GM12878 (cell line): ENCODE results near the gene GRK5. TPM values are rescaled to one million over a fixed set of nuclear protein-coding genes. Genes with fewer than 3 reads are reported as not detected.

Experiments
- ATAC-seq: fragments of 200-7000 bp; cut with Tn5 transposase; 3 replicates; pipeline ENCODE4 v1.9.1; 2020; ENCODE audit warnings: mild to moderate bottlenecking, moderate library complexity
- BruUV-seq: library from RNA; stranded (reverse); fragments of 400-500 nt; replicated peaks from 2 replicates; lab custom pipeline; 2021; lab: Mats Ljungman, UMichigan
- CTCF ChIA-PET: fragments of 300-600 bp; sonication (Branson Sonifier 250); formaldehyde crosslinking; extraction: SDS; loops from one replicate; lab custom pipeline; 2021; ENCODE audit warnings: inconsistent platforms; lab: Yijun Ruan, JAX
- POLR2A ChIA-PET: fragments of 350-600 bp; formaldehyde crosslinking; extraction: SDS; loops from one replicate; lab custom pipeline; 2021; ENCODE audit warnings: inconsistent platforms; lab: Charles Lee
- RAD21 ChIA-PET: fragments of 300-600 bp; sonication (Branson Sonifier 250); formaldehyde crosslinking; loops from one replicate; lab custom pipeline; 2023; ENCODE audit warnings: antibody characterized with exemption; ENCODE audit not compliant: unreplicated experiment; lab: Charles Lee
- SMC1A ChIA-PET: fragments of 300-600 bp; sonication (Branson Sonifier 250); formaldehyde crosslinking; loops from one replicate; lab custom pipeline; 2023; ENCODE audit not compliant: unreplicated experiment, uncharacterized antibody; lab: Charles Lee
- DNase-seq: peaks from one replicate; pipeline ENCODE4 v3.0.0-alpha.2; 2011; ENCODE audit warnings: low read depth, low spot score
- FAIRE-seq: peaks from 3 replicates; lab custom pipeline; 2011; peaks lifted over from hg19 to GRCh38; lab: Jason Lieb, UNC
- H2AFZ ChIP-seq: 2 replicates; pipeline ENCODE4 v1.6.0; 2011; ENCODE audit warnings: low read depth, low read length, control low read depth; ENCODE audit not compliant: control insufficient read depth
- H3K27ac ChIP-seq: 2 replicates; pipeline ENCODE4 v1.5.1; 2011; ENCODE audit warnings: control low read depth; ENCODE audit not compliant: control insufficient read depth, insufficient read depth
- H3K27me3 ChIP-seq, 2 experiments: replicated peaks in 1 of 2; 2 replicates each; pipeline versions ENCODE4 v1.6.0 to v1.6.1; 2011; ENCODE audit warnings: low read length in 1 of 2; ENCODE audit not compliant: control insufficient read depth in 2 of 2, insufficient read depth in 2 of 2
- H3K36me3 ChIP-seq, 2 experiments: 2 replicates each; pipeline ENCODE4 v1.5.1; 2011; ENCODE audit warnings: low read length in 1 of 2; ENCODE audit not compliant: control insufficient read depth in 2 of 2, insufficient read depth in 2 of 2
- H3K4me1 ChIP-seq: 2 replicates; pipeline ENCODE4 v1.6.1; 2011; ENCODE audit warnings: mild to moderate bottlenecking, low read length, moderate library complexity, mixed read lengths; ENCODE audit not compliant: control insufficient read depth, insufficient read depth
- H3K4me2 ChIP-seq: 2 replicates; pipeline ENCODE4 v1.6.0; 2011; ENCODE audit warnings: control low read depth; ENCODE audit not compliant: control insufficient read depth, insufficient read depth
- H3K4me3 ChIP-seq: fragments of 200-600 bp; sonication (generic); 2 replicates; pipeline ENCODE4 v1.5.1; 2016
- H3K79me2 ChIP-seq: 2 replicates; pipeline ENCODE4 v1.6.0; 2011; ENCODE audit warnings: low read length; ENCODE audit not compliant: control insufficient read depth, insufficient read depth
- H3K9ac ChIP-seq: 2 replicates; pipeline ENCODE4 v1.8.0; 2011; ENCODE audit warnings: low read length, control low read depth, mixed read lengths; ENCODE audit not compliant: control insufficient read depth, insufficient read depth
- H3K9me3 ChIP-seq: replicated peaks from 3 replicates; pipeline ENCODE4 v1.5.1; 2011; ENCODE audit warnings: mild to moderate bottlenecking, low read length; ENCODE audit not compliant: control insufficient read depth, insufficient read depth
- H4K20me1 ChIP-seq: 2 replicates; pipeline ENCODE4 v1.6.0; 2011; ENCODE audit not compliant: control insufficient read depth, insufficient read depth
- ATF2 ChIP-seq: IDR thresholded peaks from 2 replicates; pipeline ENCODE4 v1.6.1; 2012; ENCODE audit warnings: low read length, inconsistent platforms
- CHD4 ChIP-seq: fragments of 200-600 bp; sonication (generic); IDR thresholded peaks from 2 replicates; pipeline ENCODE4 v1.6.1; 2016; ENCODE audit warnings: mild to moderate bottlenecking
- CREB1 ChIP-seq: IDR thresholded peaks from 2 replicates; pipeline ENCODE4 v1.6.1; 2012; ENCODE audit warnings: low read depth, mild to moderate bottlenecking, inconsistent platforms
- EED ChIP-seq: sonication (generic); IDR thresholded peaks from 2 replicates; pipeline ENCODE4 v1.6.1; 2016; ENCODE audit warnings: antibody characterized with exemption, low read depth
- EP300 ChIP-seq, 2 experiments: fragments of 150-350 bp in 1 of 2; IDR thresholded peaks; 2 replicates each; pipeline ENCODE4 v1.6.1; 2011 to 2012; ENCODE audit warnings: low read depth in 2 of 2, low read length in 2 of 2, borderline replicate concordance in 1 of 2, improper control_type of control experiment in 1 of 2, inconsistent platforms in 1 of 2; ENCODE audit not compliant: control insufficient read depth in 1 of 2
- ETV6 ChIP-seq, 2 experiments: fragments of 450-650 bp in 1 of 2; IDR thresholded peaks in 1 of 2; conservative IDR thresholded peaks in 1 of 2; 2 replicates each; pipeline ENCODE4 v1.6.1; 2014; ENCODE audit warnings: antibody characterized with exemption in 1 of 2, borderline replicate concordance in 1 of 2, low read depth in 1 of 2, mild to moderate bottlenecking in 1 of 2, moderate library complexity in 1 of 2
- MEF2A ChIP-seq: IDR thresholded peaks from 2 replicates; pipeline ENCODE4 v1.6.1; 2011; ENCODE audit warnings: low read depth, mild to moderate bottlenecking, low read length, moderate library complexity; ENCODE audit not compliant: insufficient read depth
- MXI1 ChIP-seq: fragments of 150-350 bp; IDR thresholded peaks from 2 replicates; pipeline ENCODE4 v1.6.1; 2011; ENCODE audit warnings: low read depth, mild to moderate bottlenecking, inconsistent platforms, low read length, improper control_type of control experiment
- NFYA ChIP-seq: IDR thresholded peaks from 2 replicates; pipeline ENCODE4 v1.6.1; 2011; ENCODE audit warnings: low read depth, mild to moderate bottlenecking, low read length, improper control_type of control experiment, borderline replicate concordance
- SIN3A ChIP-seq: IDR thresholded peaks from 2 replicates; pipeline ENCODE4 v1.6.1; 2012; ENCODE audit warnings: low read depth, low read length, improper control_type of control experiment
- SMC3 ChIP-seq: IDR thresholded peaks from 2 replicates; pipeline ENCODE4 v1.6.1; 2011; ENCODE audit warnings: low read length, improper control_type of control experiment, borderline replicate concordance
- ZNF24 ChIP-seq: fragments of 450-650 bp; IDR thresholded peaks from 2 replicates; pipeline ENCODE4 v1.6.1; 2017; ENCODE audit warnings: antibody characterized with exemption, mild to moderate bottlenecking
- WGBS: methylation state at CpG from one replicate; pipeline ENCODE4 v1.1.6; 2016; ENCODE audit warnings: low lambda C conversion rate; ENCODE audit not compliant: insufficient replicate concordance, insufficient coverage; ENCODE audit errors: missing lambda C conversion rate; 5-methylcytosine and 5-hydroxymethylcytosine counted together
- in situ Hi-C: fragments of 300-500 bp; cut with MboI; formaldehyde crosslinking; loops from 9 replicates; pipeline ENCODE4 v1.14.3; 2018; ENCODE audit warnings: mixed read lengths
- intact Hi-C: fragments of 100-400 bp; cut with micrococcal nuclease; formaldehyde crosslinking; loops from one replicate; pipeline ENCODE4 v1.14.2; 2022; ENCODE audit not compliant: unreplicated experiment
- polyA plus RNA-seq, 11 experiments: library from polyadenylated mRNA; depleted of rRNA in 4 of 11; unstranded in 6 of 11; stranded (reverse) in 5 of 11; fragments of >200 nt; fragmentation: Nextera tagmentation in 4 of 11; fragmentation: Illumina TruSeq in 1 of 11; extraction: Ambion mirVana in 4 of 11; extraction: Trizol in 1 of 11; gene quantifications; 1 replicate in 1 of 11; 2 replicates in 10 of 11; pipeline versions ENCODE4 v1.2.1 to v1.2.3, GENCODE V29; 2011 to 2016; ENCODE audit warnings: inconsistent platforms in 2 of 11, missing spikeins in 2 of 11, low read depth in 1 of 11
- total RNA-seq, 4 experiments: library from RNA; depleted of rRNA in 3 of 4; stranded (reverse); fragments of >200 nt in 3 of 4; fragmentation: Illumina TruSeq in 1 of 4; extraction: Trizol in 1 of 4; gene quantifications; 2 replicates each; pipeline versions ENCODE4 v1.2.1 to v1.2.3, GENCODE V29; 2013 to 2021
- TF ChIP-seq, protein P1 (sequence below): IDR thresholded peaks from 2 replicates; pipeline ENCODE4 v1.6.1; 2012; ENCODE audit warnings: improper control_type of control experiment, low read depth, low read length; ENCODE audit not compliant: insufficient replicate concordance

Gene GRK5
- total and polyA plus RNA-seq, 10 of the 15 experiments (the other 5 are each of a cell fraction or from before 2014, with no cell fraction given): 0.11 to 22.1 (median 10.0) TPM

GRCh38 chr10:119278126-119278709 lies 70.8 kb downstream of the GRK5 start:
- H4K20me1 ChIP-seq: no peaks in the 10 kb centered on the region
- FAIRE-seq: no peak
- BruUV-seq: no TSS peak
- no peak overlapping the region for H3K4me2 ChIP-seq
- H2AFZ ChIP-seq: no peak overlapping the region
- no peak for TF ChIP-seq MEF2A
- no peak for TF ChIP-seq ZNF24
- no peak for TF ChIP-seq SIN3A
- no peak for TF ChIP-seq EP300 (IDR thresholded peaks at IDR 0.05; ENCODE audit: borderline replicate concordance in 1 of 2, control insufficient read depth in 1 of 2, low read depth in 2 of 2, low read length in 2 of 2)
- TF ChIP-seq, protein P1, sequence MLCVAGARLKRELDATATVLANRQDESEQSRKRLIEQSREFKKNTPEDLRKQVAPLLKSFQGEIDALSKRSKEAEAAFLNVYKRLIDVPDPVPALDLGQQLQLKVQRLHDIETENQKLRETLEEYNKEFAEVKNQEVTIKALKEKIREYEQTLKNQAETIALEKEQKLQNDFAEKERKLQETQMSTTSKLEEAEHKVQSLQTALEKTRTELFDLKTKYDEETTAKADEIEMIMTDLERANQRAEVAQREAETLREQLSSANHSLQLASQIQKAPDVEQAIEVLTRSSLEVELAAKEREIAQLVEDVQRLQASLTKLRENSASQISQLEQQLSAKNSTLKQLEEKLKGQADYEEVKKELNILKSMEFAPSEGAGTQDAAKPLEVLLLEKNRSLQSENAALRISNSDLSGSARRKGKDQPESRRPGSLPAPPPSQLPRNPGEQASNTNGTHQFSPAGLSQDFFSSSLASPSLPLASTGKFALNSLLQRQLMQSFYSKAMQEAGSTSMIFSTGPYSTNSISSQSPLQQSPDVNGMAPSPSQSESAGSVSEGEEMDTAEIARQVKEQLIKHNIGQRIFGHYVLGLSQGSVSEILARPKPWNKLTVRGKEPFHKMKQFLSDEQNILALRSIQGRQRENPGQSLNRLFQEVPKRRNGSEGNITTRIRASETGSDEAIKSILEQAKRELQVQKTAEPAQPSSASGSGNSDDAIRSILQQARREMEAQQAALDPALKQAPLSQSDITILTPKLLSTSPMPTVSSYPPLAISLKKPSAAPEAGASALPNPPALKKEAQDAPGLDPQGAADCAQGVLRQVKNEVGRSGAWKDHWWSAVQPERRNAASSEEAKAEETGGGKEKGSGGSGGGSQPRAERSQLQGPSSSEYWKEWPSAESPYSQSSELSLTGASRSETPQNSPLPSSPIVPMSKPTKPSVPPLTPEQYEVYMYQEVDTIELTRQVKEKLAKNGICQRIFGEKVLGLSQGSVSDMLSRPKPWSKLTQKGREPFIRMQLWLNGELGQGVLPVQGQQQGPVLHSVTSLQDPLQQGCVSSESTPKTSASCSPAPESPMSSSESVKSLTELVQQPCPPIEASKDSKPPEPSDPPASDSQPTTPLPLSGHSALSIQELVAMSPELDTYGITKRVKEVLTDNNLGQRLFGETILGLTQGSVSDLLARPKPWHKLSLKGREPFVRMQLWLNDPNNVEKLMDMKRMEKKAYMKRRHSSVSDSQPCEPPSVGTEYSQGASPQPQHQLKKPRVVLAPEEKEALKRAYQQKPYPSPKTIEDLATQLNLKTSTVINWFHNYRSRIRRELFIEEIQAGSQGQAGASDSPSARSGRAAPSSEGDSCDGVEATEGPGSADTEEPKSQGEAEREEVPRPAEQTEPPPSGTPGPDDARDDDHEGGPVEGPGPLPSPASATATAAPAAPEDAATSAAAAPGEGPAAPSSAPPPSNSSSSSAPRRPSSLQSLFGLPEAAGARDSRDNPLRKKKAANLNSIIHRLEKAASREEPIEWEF: no peak
- TF ChIP-seq ATF2: no peak
- TF ChIP-seq CHD4: no peak
- TF ChIP-seq MXI1: no peak
- no peak for TF ChIP-seq CREB1
- no peak for TF ChIP-seq EED
- TF ChIP-seq SMC3: no peak
- no peak for TF ChIP-seq ETV6 (conservative IDR thresholded peaks at IDR 0.05 in 1 of 2, IDR thresholded peaks at IDR 0.05 in 1 of 2; ENCODE audit: borderline replicate concordance in 1 of 2, low read depth in 1 of 2)
- TF ChIP-seq NFYA: no peak
- intact Hi-C loops (no loop called here), in situ Hi-C loops (no loop called here)
- ChIA-PET CTCF (no interaction called here), SMC1A (no interaction called here), RAD21 (no interaction called here), POLR2A (no interaction called here)
- no peak for DNase-seq
- H3K27me3 ChIP-seq: no peaks in the 10 kb centered on the region
- no peaks in the 10 kb centered on the region for H3K36me3 ChIP-seq
- WGBS: 88% methylated on average over 14 of the region's 14 CpGs
- no peaks in the 10 kb centered on the region for H3K9me3 ChIP-seq
- H3K4me1 ChIP-seq: peaks cover 10% of the 10 kb centered on the region
- no peak overlapping the region for H3K9ac ChIP-seq
- no peak overlapping the region for H3K27ac ChIP-seq
- ATAC-seq: no peak
- H3K79me2 ChIP-seq: peaks cover 3% of the 10 kb centered on the region
- no peak overlapping the region for H3K4me3 ChIP-seq
